ENCODE data around the gene INO80C. TPM values are rescaled to one million over a fixed set of nuclear protein-coding genes. Genes with fewer than 3 reads are reported as not detected.

The INO80C gene
- total and polyA plus RNA-seq, 7 donors, result 3.7 to 44.9 (median 25.5) TPM

DNA sequence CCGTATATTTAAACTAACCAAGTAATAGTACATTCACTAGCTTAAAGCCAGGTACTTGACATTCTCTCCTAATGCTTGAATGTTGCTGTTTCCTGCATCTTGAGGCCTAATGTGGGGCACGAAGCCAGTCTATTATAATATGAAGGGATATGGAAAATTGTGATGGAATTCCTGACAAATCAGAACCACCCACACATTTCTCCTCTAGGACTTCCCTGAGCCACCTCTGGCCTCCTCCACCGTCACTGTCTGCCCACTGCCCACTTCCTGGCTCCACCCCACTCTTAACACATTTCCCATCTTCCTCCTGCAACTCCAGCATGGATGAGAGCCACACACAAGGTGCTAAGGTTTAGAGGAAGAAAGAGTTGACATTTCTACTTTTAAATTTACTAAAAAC is 19.0 kb upstream of the INO80C start:
- no peaks in the 10 kb centered on the region for H3K36me3 ChIP-seq
- TF ChIP-seq, protein P1, sequence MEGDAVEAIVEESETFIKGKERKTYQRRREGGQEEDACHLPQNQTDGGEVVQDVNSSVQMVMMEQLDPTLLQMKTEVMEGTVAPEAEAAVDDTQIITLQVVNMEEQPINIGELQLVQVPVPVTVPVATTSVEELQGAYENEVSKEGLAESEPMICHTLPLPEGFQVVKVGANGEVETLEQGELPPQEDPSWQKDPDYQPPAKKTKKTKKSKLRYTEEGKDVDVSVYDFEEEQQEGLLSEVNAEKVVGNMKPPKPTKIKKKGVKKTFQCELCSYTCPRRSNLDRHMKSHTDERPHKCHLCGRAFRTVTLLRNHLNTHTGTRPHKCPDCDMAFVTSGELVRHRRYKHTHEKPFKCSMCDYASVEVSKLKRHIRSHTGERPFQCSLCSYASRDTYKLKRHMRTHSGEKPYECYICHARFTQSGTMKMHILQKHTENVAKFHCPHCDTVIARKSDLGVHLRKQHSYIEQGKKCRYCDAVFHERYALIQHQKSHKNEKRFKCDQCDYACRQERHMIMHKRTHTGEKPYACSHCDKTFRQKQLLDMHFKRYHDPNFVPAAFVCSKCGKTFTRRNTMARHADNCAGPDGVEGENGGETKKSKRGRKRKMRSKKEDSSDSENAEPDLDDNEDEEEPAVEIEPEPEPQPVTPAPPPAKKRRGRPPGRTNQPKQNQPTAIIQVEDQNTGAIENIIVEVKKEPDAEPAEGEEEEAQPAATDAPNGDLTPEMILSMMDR (IDR thresholded peaks at IDR 0.05), result no peak
- no peak for TF ChIP-seq EP300 (IDR thresholded peaks at IDR 0.05)
- no peak for TF ChIP-seq POLR2A (IDR thresholded peaks at IDR 0.05)
- no peak for TF ChIP-seq POLR2AphosphoS5 (IDR thresholded peaks at IDR 0.05)
- no peaks in the 10 kb centered on the region for H3K9me3 ChIP-seq
- no peak overlapping the region for H3K4me3 ChIP-seq
- intact Hi-C loops (cut with DNase I), result no loop called here
- H3K27me3 ChIP-seq, result no peaks in the 10 kb centered on the region
- WGBS, 2 donors, result 85 to 89% methylated on average over 3 of the region's 3 CpGs
- DNase-seq, result no peak
- H3K27ac ChIP-seq, result no peak overlapping the region
- H3K4me1 ChIP-seq, result peaks cover 0 to 10% (median 0%) of the 10 kb centered on the region in 4 donors

DNA sequence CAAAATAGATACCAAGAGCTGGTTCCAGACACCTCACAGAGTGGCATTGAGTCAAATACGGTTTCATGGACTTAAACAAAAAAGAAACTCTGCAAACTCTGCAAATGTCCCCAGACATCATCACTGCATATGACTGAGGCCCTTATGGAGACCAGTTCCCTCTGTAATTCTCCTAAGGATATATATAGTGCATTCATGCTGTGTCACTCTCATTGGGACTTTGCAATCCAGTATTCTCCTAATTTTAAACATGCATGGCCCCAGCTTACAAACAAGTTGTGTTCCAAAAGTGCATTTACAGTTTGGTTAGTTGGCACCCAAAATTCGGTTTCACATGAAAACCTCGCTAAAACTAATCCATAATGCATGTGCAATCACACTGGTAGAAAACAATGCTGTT is 18.6 kb upstream of the INO80C start:
- Histone ChIP-seq H3K27me3 (no peaks in the 10 kb centered on the region), H3K4me3 (no peak overlapping the region), H3K9me3 (no peaks in the 10 kb centered on the region), H3K4me1 (peaks cover 0 to 10% (median 0%) of the 10 kb centered on the region in 4 donors), H3K36me3 (no peaks in the 10 kb centered on the region), H3K27ac (no peak overlapping the region)
- 87 to 94% methylated on average over 3 of the region's 3 CpGs for WGBS, 2 donors
- no peak for TF ChIP-seq POLR2A (IDR thresholded peaks at IDR 0.05)
- TF ChIP-seq, protein P1 (IDR thresholded peaks at IDR 0.05), result no peak
- TF ChIP-seq POLR2AphosphoS5 (IDR thresholded peaks at IDR 0.05), result no peak
- no peak for TF ChIP-seq EP300 (IDR thresholded peaks at IDR 0.05)
- no peak for DNase-seq
- intact Hi-C loops (cut with DNase I), result no loop called here

DNA sequence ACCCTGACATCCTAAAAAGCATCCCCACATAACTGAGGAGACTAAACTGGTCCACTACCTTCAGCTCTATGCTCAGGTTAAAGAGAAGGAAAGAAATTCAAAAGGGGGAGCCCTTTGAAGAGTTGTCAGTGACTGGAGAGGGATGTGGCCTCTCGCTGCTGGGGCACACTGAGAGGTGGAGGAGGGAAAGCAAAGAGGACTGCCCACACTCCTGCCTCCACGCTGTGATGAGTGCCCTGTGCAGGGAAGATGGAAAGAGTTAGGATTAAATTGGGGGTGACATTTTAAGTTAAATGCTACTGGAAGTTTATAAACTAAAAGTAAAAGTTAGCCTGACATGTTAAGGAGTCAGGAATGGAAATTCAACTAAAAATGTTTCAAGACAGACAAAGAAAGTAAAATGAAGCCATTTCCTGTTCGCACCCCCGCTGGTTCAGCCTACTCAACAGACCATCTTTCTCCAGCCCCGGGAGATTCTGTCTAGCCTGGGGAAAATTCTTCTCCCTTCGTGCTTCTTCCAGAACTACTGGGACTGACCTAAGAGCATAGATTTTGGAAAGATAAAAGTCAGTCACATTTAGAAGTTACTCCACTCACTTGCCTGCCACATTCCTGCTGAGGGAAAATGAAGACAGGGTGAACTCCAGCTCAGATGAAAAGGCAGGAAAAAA is 17.8 kb upstream of the INO80C start:
- Histone ChIP-seq H3K36me3 (no peaks in the 10 kb centered on the region), H3K4me3 (no peak overlapping the region), H3K9me3 (no peaks in the 10 kb centered on the region), H3K27me3 (no peaks in the 10 kb centered on the region), H3K4me1 (peaks cover 0 to 10% (median 0%) of the 10 kb centered on the region in 4 donors), H3K27ac (no peak overlapping the region)
- intact Hi-C loops (cut with DNase I), result no loop called here
- TF ChIP-seq EP300 (IDR thresholded peaks at IDR 0.05), result no peak
- TF ChIP-seq POLR2A (IDR thresholded peaks at IDR 0.05), result no peak
- TF ChIP-seq POLR2AphosphoS5 (IDR thresholded peaks at IDR 0.05), result no peak
- TF ChIP-seq, protein P1 (IDR thresholded peaks at IDR 0.05), result no peak
- 73 to 85% methylated on average over 6 of the region's 6 CpGs for WGBS, 2 donors
- no peak for DNase-seq

DNA sequence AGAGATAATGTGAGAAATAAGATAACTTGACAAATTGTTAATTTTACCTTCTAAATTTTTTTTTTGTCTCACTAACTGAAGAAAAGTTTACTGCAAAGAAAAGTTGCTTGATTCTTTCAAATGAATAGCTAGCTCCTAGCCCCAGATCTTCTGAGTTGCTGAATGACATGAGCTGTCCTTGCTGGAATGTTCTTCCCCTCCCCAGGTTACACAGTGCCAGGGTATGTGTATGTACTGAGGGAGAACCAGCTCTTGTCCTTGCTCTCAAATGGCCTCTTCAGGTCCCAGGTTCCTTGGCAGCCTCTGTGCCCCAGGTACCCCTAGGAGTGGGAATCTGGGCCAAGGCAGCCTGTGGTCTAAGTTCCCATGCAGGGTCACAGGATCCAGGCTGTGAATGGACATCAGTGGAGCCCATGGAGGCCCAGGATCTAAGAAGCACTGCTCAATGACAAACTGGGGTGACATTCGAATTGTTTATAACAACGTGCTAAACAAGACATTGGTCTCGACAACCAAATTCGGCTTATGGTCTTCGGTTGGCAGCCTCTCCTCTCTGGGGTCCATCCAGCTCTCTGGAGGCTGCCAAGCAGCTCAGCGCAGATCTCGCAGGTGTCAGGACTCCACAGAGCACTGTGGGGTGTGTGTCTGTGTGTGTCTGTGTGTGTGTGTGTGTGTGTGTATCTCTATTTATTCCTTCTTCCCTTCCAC is 17.1 kb upstream of the INO80C start:
- H3K4me3 ChIP-seq, result no peak overlapping the region
- no peak for TF ChIP-seq POLR2AphosphoS5 (IDR thresholded peaks at IDR 0.05)
- TF ChIP-seq POLR2A (IDR thresholded peaks at IDR 0.05), result no peak
- TF ChIP-seq, protein P1 (IDR thresholded peaks at IDR 0.05), result no peak
- no peak for TF ChIP-seq EP300 (IDR thresholded peaks at IDR 0.05)
- peaks cover 0 to 10% (median 0%) of the 10 kb centered on the region in 4 donors for H3K4me1 ChIP-seq
- intact Hi-C loops (cut with DNase I), result no loop called here
- 84 to 93% methylated on average over 7 of the region's 7 CpGs for WGBS, 2 donors
- no peaks in the 10 kb centered on the region for H3K36me3 ChIP-seq
- H3K9me3 ChIP-seq, result no peaks in the 10 kb centered on the region
- H3K27me3 ChIP-seq, result no peaks in the 10 kb centered on the region
- H3K27ac ChIP-seq, result no peak overlapping the region
- DNase-seq, result no peak

Measured in sigmoid colon (tissue), 7 donors.